H9 (cell line): ENCODE results near the gene PWWP2B. TPM values are rescaled to one million over a fixed set of nuclear protein-coding genes. Genes with fewer than 3 reads are reported as not detected.
A peak's percentile ranks its signal among the peaks of the same experiment; 100 is the strongest.

ENCODE experiments used
- DNase-seq: peaks from one replicate; pipeline ENCODE4 v3.0.0-alpha.2; 2017
- H2AFZ ChIP-seq: one replicate; pipeline ENCODE4 v1.6.1; 2013; ENCODE audit warnings: mild to moderate bottlenecking, low read length, control low read depth, moderate library complexity
- H2AK5ac ChIP-seq: 2 replicates; pipeline ENCODE4 v1.6.1; 2013; ENCODE audit warnings: low read length, control low read depth, mixed read lengths; ENCODE audit not compliant: insufficient read length
- H2BK120ac ChIP-seq: one replicate; pipeline ENCODE4 v1.6.1; 2013; ENCODE audit warnings: low read depth, mild to moderate bottlenecking, low read length, control low read depth, inconsistent platforms; ENCODE audit not compliant: poor library complexity, severe bottlenecking
- H2BK12ac ChIP-seq: 2 replicates; pipeline ENCODE4 v1.6.1; 2013; ENCODE audit warnings: low read length, control low read depth, mixed read lengths, low read depth; ENCODE audit not compliant: insufficient read length
- H2BK15ac ChIP-seq: 2 replicates; pipeline ENCODE4 v1.6.1; 2013; ENCODE audit warnings: low read depth, low read length, control low read depth
- H2BK20ac ChIP-seq: one replicate; pipeline ENCODE4 v1.6.1; 2013; ENCODE audit warnings: low read depth, mild to moderate bottlenecking, low read length, control low read depth, inconsistent platforms; ENCODE audit not compliant: poor library complexity, severe bottlenecking
- H2BK5ac ChIP-seq: 2 replicates; pipeline ENCODE4 v1.6.1; 2013; ENCODE audit warnings: low read length, control low read depth, mixed read lengths; ENCODE audit not compliant: insufficient read length
- H3K14ac ChIP-seq: 2 replicates; pipeline ENCODE4 v1.6.1; 2013; ENCODE audit warnings: low read length, control low read depth; ENCODE audit not compliant: insufficient read depth
- H3K18ac ChIP-seq: 2 replicates; pipeline ENCODE4 v1.6.1; 2013; ENCODE audit warnings: low read depth, mild to moderate bottlenecking, mixed read lengths, low read length, control low read depth; ENCODE audit not compliant: insufficient read length
- H3K23ac ChIP-seq: 2 replicates; pipeline ENCODE4 v1.6.1; 2013; ENCODE audit warnings: low read length, control low read depth, mixed read lengths, low read depth; ENCODE audit not compliant: insufficient read length
- H3K23me2 ChIP-seq: 2 replicates; pipeline ENCODE4 v1.6.1; 2013; ENCODE audit warnings: low read depth, mild to moderate bottlenecking, mixed read lengths, low read length, control low read depth; ENCODE audit not compliant: insufficient read length, poor library complexity, severe bottlenecking
- H3K27ac ChIP-seq: 2 replicates; pipeline ENCODE4 v1.5.1; 2013; ENCODE audit warnings: low read length, control low read depth, mixed read lengths, low read depth; ENCODE audit not compliant: insufficient read length
- H3K27me3 ChIP-seq: 2 replicates; pipeline ENCODE4 v1.6.1; 2013; ENCODE audit warnings: low read length, control low read depth, inconsistent platforms; ENCODE audit not compliant: insufficient read depth
- H3K4ac ChIP-seq: 2 replicates; pipeline ENCODE4 v1.6.1; 2013; ENCODE audit warnings: low read depth, mild to moderate bottlenecking, control low read depth, inconsistent platforms, low read length, moderate library complexity
- H3K4me1 ChIP-seq: 2 replicates; pipeline ENCODE4 v1.6.1; 2013; ENCODE audit warnings: low read length, control low read depth, inconsistent platforms; ENCODE audit not compliant: insufficient read depth
- H3K4me2 ChIP-seq: 2 replicates; pipeline ENCODE4 v1.6.1; 2013; ENCODE audit warnings: low read length, control low read depth, mixed read lengths; ENCODE audit not compliant: insufficient read length, insufficient read depth
- H3K56ac ChIP-seq: 2 replicates; pipeline ENCODE4 v1.6.1; 2013; ENCODE audit warnings: low read depth, mild to moderate bottlenecking, mixed read lengths, low read length, control low read depth; ENCODE audit not compliant: insufficient read length
- H3K79me1 ChIP-seq: 2 replicates; pipeline ENCODE4 v1.6.1; 2013; ENCODE audit warnings: low read depth, mild to moderate bottlenecking, moderate library complexity, low read length, control low read depth, inconsistent platforms; ENCODE audit not compliant: insufficient read depth, poor library complexity, severe bottlenecking
- H3K79me2 ChIP-seq: 2 replicates; pipeline ENCODE4 v1.6.1; 2013; ENCODE audit warnings: low read length, control low read depth, inconsistent platforms; ENCODE audit not compliant: insufficient read depth
- H3K9ac ChIP-seq: 2 replicates; pipeline ENCODE4 v1.6.1; 2013; ENCODE audit warnings: low read length, control low read depth, mixed read lengths; ENCODE audit not compliant: insufficient read length; ENCODE audit errors: extremely low read depth
- H3K9me3 ChIP-seq: one replicate; pipeline ENCODE4 v1.6.1; 2013; ENCODE audit warnings: low read depth, low read length, inconsistent platforms; ENCODE audit not compliant: control insufficient read depth
- H3T11ph ChIP-seq: one replicate; pipeline ENCODE4 v1.6.1; 2013; ENCODE audit warnings: mild to moderate bottlenecking, low read length, control low read depth, inconsistent platforms
- H4K20me1 ChIP-seq: one replicate; pipeline ENCODE4 v1.6.1; 2013; ENCODE audit not compliant: control insufficient read depth, insufficient read length, insufficient read depth
- H4K5ac ChIP-seq: 2 replicates; pipeline ENCODE4 v1.6.1; 2013; ENCODE audit warnings: low read depth, mild to moderate bottlenecking, mixed read lengths, low read length, control low read depth; ENCODE audit not compliant: insufficient read length
- H4K8ac ChIP-seq: replicated peaks from 2 replicates; pipeline ENCODE4 v1.6.1; 2013; ENCODE audit warnings: low read length, control low read depth, mixed read lengths, low read depth; ENCODE audit not compliant: insufficient read length
- H4K91ac ChIP-seq: 2 replicates; pipeline ENCODE4 v1.6.1; 2013; ENCODE audit warnings: low read depth, mild to moderate bottlenecking, moderate library complexity, mixed read lengths, low read length, control low read depth; ENCODE audit not compliant: insufficient read length
- H3K27ac Mint-ChIP-seq, 3 experiments: 2 replicates in 2 of 3; 3 replicates in 1 of 3; pipeline ENCODE4 v1.8.0; 2020 to 2021; ENCODE audit warnings: mixed read lengths in 3 of 3, mild to moderate bottlenecking in 1 of 3, moderate library complexity in 1 of 3
- H3K27me3 Mint-ChIP-seq: 2 replicates; pipeline ENCODE4 v1.8.0; 2021; ENCODE audit warnings: low read depth, mild to moderate bottlenecking, moderate library complexity, mixed read lengths
- H3K36me3 Mint-ChIP-seq, 3 experiments: 2 replicates in 2 of 3; 3 replicates in 1 of 3; pipeline ENCODE4 v1.8.0; 2020 to 2021; ENCODE audit warnings: low read depth in 3 of 3, mixed read lengths in 3 of 3; ENCODE audit not compliant: insufficient read depth in 1 of 3
- H3K4me1 Mint-ChIP-seq, 2 experiments: 2 replicates each; pipeline ENCODE4 v1.8.0; 2020; ENCODE audit warnings: mixed read lengths in 2 of 2
- H3K4me3 Mint-ChIP-seq, 2 experiments: 2 replicates in 1 of 2; 3 replicates in 1 of 2; pipeline ENCODE4 v1.8.0; 2020 to 2021; ENCODE audit warnings: mild to moderate bottlenecking in 2 of 2, mixed read lengths in 2 of 2, moderate library complexity in 1 of 2
- H3K9me3 Mint-ChIP-seq, 2 experiments: 2 replicates in 1 of 2; 3 replicates in 1 of 2; pipeline ENCODE4 v1.8.0; 2020; ENCODE audit warnings: mild to moderate bottlenecking in 2 of 2, mixed read lengths in 2 of 2, moderate library complexity in 1 of 2
- CTCF ChIP-seq: fragments of 200-600 bp; sonication (generic); conservative IDR thresholded peaks from 3 replicates; pipeline ENCODE4 v1.8.0; 2021; ENCODE audit warnings: antibody characterized with exemption, mild to moderate bottlenecking
- WGBS: extraction: QIAGEN DNeasy Blood & Tissue Kit; methylation state at CpG from one replicate; pipeline ENCODE4 v1.1.7; 2013; ENCODE audit warnings: missing lambda C conversion rate, low lambda C conversion rate, mixed read lengths; ENCODE audit not compliant: insufficient read length; ENCODE audit errors: extremely low coverage; 5-methylcytosine and 5-hydroxymethylcytosine counted together
- total RNA-seq: library from RNA; stranded (reverse); gene quantifications from 2 replicates; pipeline ENCODE4 v1.2.1, GENCODE V29; 2021

The PWWP2B gene
- total RNA-seq, 1 experiment from 2014 or later = 10.0 TPM

GRCh38 chr10:132463333-132464255 lies 66.6 kb downstream of the PWWP2B start:
- H3K9ac ChIP-seq = no peak overlapping the region
- no peaks in the 10 kb centered on the region for H3K9me3 Mint-ChIP-seq
- no peaks in the 10 kb centered on the region for H3K79me1 ChIP-seq
- peak; percentile 49; the same call in 2 of the 3 replicates for TF ChIP-seq CTCF
- no peak overlapping the region for H3K14ac ChIP-seq
- no peak overlapping the region for H3K18ac ChIP-seq
- no peak overlapping the region for H2BK15ac ChIP-seq
- no peak overlapping the region for H2BK12ac ChIP-seq
- no peak overlapping the region for H2BK120ac ChIP-seq
- no peak overlapping the region for H2BK20ac ChIP-seq
- no peaks in the 10 kb centered on the region for H3K36me3 Mint-ChIP-seq
- no peak overlapping the region; the same call in 1 of the 2 replicates for H3K4ac ChIP-seq
- H3K4me1 ChIP-seq = no peaks in the 10 kb centered on the region
- H3K56ac ChIP-seq = no peak overlapping the region
- H2AFZ ChIP-seq = no peak overlapping the region
- H4K5ac ChIP-seq = no peak overlapping the region
- H3K79me2 ChIP-seq = no peaks in the 10 kb centered on the region
- no peaks in the 10 kb centered on the region for H3K27me3 ChIP-seq
- H3K4me1 Mint-ChIP-seq = peaks cover 0 to 8% of the 10 kb centered on the region in 2 experiments; a peak in 2 of 4 replicates
- WGBS = no CpG with 5 or more reads among the region's 30 CpGs
- no peak for DNase-seq
- H3K9me3 ChIP-seq = no peaks in the 10 kb centered on the region
- H4K8ac ChIP-seq = no peak overlapping the region
- H3K23me2 ChIP-seq = no peaks in the 10 kb centered on the region
- no peak overlapping the region for H3T11ph ChIP-seq
- H4K91ac ChIP-seq = no peak overlapping the region
- no peak overlapping the region for H2BK5ac ChIP-seq
- H3K27ac ChIP-seq = no peak overlapping the region
- H3K4me2 ChIP-seq = no peak overlapping the region
- H3K27ac Mint-ChIP-seq = no peak overlapping the region
- no peak overlapping the region for H3K23ac ChIP-seq
- no peak overlapping the region for H3K4me3 Mint-ChIP-seq
- H4K20me1 ChIP-seq = no peaks in the 10 kb centered on the region
- H3K27me3 Mint-ChIP-seq = peaks cover 8% of the 10 kb centered on the region
- no peak overlapping the region for H2AK5ac ChIP-seq
